K562 (cell line): ENCODE results near the gene EPO.

Experiments
- ATF7 ChIP-seq: fragments of 450-650 bp; IDR thresholded peaks from 2 replicates; pipeline ENCODE4 v1.7.1; 2014; ENCODE audit warnings: mild to moderate bottlenecking, moderate library complexity
- HDAC1 ChIP-seq, 2 experiments: fragments of 450-650 bp; IDR thresholded peaks; 2 replicates each; pipeline ENCODE4 v1.6.1; 2016 to 2017; ENCODE audit warnings: inconsistent platforms in 1 of 2, mild to moderate bottlenecking in 1 of 2, moderate library complexity in 1 of 2
- MIER1 ChIP-seq: fragments of 450-650 bp; IDR thresholded peaks from 2 replicates; pipeline ENCODE4 v1.6.1; 2016; ENCODE audit warnings: antibody characterized with exemption, mild to moderate bottlenecking, low read depth
- SMAD3 ChIP-seq: fragments of 450-650 bp; formaldehyde crosslinking; conservative IDR thresholded peaks from 2 replicates; pipeline ENCODE4 v1.4.0; 2020; ENCODE audit warnings: mild to moderate bottlenecking
- ZNF174 ChIP-seq: fragments of 250-450 bp; sonication (Bioruptor Pico); IDR thresholded peaks from 2 replicates; pipeline ENCODE4 v1.4.0; 2020; ENCODE audit warnings: mild to moderate bottlenecking
- TF ChIP-seq, protein P1 (sequence below), 2 experiments: IDR thresholded peaks; 2 replicates each; pipeline ENCODE4 v1.6.1; 2012; ENCODE audit warnings: improper control_type of control experiment in 2 of 2, low read depth in 2 of 2, low read length in 2 of 2, borderline replicate concordance in 1 of 2
- TF ChIP-seq, protein P2 (sequence below), 2 experiments: fragments of 450-650 bp; formaldehyde crosslinking in 1 of 2; IDR thresholded peaks; 2 replicates each; pipeline versions ENCODE4 v1.4.0 to v1.6.1; 2014 to 2020; ENCODE audit warnings: mild to moderate bottlenecking in 2 of 2, borderline replicate concordance in 1 of 2, low read depth in 1 of 2

DNA sequence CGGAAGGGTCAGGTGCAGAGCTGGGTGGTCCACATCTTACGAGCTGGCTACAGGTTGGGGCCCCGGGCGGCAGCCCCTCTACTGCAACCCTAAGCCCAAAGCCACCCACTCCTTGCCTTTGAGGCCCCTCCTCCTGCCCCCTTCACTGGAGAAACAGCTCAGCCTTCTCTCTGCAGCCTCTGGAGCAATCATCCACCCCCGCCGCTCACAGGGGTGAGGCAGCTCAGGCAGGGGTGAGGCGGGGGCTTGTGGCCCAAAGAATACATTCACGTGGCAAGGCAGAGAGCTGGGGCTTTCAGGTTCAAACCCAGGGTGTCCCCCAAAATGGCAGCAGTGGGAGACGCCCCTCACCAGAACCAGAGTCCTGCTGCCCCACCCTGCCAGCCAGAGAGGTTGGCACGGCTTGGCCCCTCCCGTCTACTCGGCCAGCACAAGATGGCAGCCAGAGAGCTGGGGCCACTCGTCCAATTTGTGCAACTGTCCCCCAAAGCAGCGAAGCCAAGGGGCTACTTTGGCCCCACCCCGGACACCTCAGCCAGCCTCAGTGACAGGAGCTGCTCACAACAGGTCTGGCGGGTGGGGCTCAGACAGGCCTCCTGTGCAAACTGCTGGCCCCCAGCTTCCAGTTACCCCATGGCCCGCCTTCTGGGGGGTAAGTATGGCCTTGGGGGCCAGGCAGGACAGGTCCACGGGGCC lies 39.5 kb upstream of the EPO start:
- TF ChIP-seq, protein P1, sequence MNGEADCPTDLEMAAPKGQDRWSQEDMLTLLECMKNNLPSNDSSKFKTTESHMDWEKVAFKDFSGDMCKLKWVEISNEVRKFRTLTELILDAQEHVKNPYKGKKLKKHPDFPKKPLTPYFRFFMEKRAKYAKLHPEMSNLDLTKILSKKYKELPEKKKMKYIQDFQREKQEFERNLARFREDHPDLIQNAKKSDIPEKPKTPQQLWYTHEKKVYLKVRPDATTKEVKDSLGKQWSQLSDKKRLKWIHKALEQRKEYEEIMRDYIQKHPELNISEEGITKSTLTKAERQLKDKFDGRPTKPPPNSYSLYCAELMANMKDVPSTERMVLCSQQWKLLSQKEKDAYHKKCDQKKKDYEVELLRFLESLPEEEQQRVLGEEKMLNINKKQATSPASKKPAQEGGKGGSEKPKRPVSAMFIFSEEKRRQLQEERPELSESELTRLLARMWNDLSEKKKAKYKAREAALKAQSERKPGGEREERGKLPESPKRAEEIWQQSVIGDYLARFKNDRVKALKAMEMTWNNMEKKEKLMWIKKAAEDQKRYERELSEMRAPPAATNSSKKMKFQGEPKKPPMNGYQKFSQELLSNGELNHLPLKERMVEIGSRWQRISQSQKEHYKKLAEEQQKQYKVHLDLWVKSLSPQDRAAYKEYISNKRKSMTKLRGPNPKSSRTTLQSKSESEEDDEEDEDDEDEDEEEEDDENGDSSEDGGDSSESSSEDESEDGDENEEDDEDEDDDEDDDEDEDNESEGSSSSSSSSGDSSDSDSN (IDR thresholded peaks at IDR 0.05; ENCODE audit: borderline replicate concordance in 1 of 2, low read depth in 2 of 2, low read length in 2 of 2), result no peak
- TF ChIP-seq, protein P2, sequence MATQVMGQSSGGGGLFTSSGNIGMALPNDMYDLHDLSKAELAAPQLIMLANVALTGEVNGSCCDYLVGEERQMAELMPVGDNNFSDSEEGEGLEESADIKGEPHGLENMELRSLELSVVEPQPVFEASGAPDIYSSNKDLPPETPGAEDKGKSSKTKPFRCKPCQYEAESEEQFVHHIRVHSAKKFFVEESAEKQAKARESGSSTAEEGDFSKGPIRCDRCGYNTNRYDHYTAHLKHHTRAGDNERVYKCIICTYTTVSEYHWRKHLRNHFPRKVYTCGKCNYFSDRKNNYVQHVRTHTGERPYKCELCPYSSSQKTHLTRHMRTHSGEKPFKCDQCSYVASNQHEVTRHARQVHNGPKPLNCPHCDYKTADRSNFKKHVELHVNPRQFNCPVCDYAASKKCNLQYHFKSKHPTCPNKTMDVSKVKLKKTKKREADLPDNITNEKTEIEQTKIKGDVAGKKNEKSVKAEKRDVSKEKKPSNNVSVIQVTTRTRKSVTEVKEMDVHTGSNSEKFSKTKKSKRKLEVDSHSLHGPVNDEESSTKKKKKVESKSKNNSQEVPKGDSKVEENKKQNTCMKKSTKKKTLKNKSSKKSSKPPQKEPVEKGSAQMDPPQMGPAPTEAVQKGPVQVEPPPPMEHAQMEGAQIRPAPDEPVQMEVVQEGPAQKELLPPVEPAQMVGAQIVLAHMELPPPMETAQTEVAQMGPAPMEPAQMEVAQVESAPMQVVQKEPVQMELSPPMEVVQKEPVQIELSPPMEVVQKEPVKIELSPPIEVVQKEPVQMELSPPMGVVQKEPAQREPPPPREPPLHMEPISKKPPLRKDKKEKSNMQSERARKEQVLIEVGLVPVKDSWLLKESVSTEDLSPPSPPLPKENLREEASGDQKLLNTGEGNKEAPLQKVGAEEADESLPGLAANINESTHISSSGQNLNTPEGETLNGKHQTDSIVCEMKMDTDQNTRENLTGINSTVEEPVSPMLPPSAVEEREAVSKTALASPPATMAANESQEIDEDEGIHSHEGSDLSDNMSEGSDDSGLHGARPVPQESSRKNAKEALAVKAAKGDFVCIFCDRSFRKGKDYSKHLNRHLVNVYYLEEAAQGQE (IDR thresholded peaks at IDR 0.05; ENCODE audit: borderline replicate concordance), result no peak
- TF ChIP-seq, protein P2 (CRISPR knock-in tag; IDR thresholded peaks at IDR 0.05; ENCODE audit: low read depth), result no peak
- no peak for TF ChIP-seq ZNF174 (CRISPR knock-in tag)
- no peak for TF ChIP-seq SMAD3 (CRISPR knock-in tag)
- no peak for TF ChIP-seq ATF7
- TF ChIP-seq HDAC1 (IDR thresholded peaks at IDR 0.05), result no peak
- TF ChIP-seq MIER1, result no peak
